ENCODE results near the gene ZIC2.
"Not testable (repeated sequence)": the region's sequence is repeated elsewhere in the genome, so short reads cannot be mapped to it uniquely, and the experiment has no call there.

The ZIC2 gene

DNA sequence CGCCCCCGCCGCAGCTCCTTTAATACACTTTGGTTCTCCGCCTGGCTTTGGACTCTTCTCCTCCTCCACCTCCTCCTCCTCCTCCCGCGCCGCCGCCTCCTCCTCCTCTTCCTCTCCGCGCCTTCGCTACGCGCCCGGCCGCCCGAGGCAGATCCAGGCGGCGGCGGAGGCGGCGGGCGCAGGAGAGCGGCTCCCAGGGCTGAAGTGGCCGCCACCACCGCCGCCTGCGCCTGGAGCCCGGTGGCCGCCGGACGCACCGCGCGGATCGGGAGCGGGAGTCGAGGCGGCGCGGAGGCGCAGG is at the start of gene ZIC2:
Gene ZIC2 (plus strand): TSS at position 50 of the 301 bp plus-strand sequence. CDS start 281 bp downstream, outside the sequence.
- no peak for DNase-seq

DNA sequence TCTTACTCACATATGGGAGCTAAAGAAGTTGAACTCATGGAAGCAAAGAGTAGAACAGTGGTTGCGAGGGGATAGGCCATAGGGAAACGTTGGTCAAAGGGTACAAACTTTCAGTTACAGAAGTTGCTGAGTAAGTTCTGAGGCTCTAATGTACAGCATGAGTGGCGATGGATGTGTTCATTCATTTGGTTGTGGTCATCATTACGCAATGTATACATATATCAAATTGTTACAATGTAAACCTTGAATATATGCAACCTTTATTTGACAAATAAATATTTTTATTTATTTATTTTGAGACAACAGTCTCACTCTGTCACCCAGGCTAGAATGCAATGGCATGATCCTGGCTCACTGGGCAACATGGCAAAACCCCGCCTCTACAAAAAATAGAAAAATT is 48.7 kb upstream of the ZIC2 start:
- no peak for DNase-seq

DNA sequence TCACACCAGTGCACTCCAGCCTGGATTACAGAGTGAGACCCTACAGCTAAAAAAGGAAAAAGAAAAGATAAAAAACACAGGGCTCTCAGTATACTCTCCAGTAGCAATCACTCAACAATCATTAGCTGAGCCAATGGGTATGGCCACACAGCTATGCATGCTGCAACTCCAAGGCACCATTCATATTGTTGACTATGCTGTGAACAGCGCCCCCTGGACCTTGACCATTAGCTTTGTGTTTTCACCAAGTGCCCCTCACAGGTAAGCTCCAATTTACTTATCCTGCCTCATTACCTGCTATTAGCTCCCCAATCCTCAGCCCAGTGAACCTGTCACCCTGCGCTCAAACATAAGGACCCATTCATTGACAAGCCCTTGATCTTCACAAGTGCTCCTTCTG is 45.8 kb upstream of the ZIC2 start:
- DNase-seq: no peak

- no peak for DNase-seq
These were observed 42.9 kb upstream of the ZIC2 start for GRCh38 chr13:99938635-99939034.

GRCh38 chr13:99941086-99941485 is 40.5 kb upstream of the ZIC2 start:
- peak; percentile 52 for DNase-seq

DNA sequence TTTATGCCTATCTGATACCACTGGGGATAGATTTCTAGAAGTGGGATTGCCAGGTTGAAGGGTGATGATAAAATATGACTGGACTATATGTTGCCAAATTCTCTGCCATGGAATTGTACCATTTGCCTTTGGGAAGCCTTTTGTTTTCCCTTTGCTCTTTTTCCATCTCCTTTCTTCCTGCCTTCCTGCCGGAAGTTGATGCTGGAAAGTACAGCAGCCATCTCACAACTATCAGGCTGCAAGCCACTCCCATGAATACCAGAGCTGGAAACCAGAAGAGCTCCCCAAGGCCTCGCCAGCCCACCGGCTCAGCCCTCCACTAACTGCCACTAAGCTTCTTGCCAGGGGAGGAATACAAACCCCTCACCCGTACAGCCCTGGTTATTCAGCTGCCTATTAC is 39.7 kb upstream of the ZIC2 start:
- no peak for DNase-seq

GRCh38 chr13:99944102-99944501 is 37.5 kb upstream of the ZIC2 start:
- no peak for DNase-seq

GRCh38 chr13:99944606-99945005 is 37.0 kb upstream of the ZIC2 start:
- DNase-seq: no peak

DNA sequence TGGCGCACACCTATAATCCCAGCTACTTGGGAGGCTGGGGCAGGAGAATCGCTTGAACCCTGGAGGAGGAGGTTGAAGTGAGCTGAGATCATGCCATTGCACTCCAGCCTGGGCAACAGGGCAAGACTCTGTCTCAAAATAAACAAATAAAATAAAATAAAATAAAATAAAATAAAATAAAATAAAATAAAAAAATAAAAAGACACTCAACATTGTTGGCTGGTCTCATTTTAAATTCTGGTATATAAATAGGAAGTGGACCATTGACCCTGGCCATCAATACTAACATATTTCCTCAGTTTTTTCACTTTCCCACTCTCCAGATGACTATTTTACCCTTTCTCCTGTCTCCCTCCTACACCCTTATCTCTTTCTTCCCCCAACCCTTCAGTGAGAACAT is 36.1 kb upstream of the ZIC2 start:
- not testable (repeated sequence) for DNase-seq

DNA sequence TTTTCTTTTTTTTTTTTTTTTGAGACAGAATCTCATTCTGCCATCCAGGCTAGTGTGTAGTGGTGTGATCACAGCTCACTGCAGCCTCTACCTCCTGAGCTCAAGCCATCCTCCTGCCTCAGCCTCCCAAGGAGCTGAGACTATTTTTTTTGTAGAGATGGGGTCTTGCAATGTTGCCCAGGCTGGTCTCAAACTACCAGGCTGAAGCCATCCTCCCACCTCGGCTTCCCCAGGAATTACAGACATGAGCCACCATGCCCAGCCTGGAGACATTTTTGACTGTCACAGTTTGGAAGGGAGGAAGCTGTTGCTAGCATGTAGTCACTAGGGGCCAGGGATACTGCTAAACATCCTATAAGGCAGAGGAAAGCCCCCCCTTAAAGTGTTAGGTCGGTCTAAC is 33.9 kb upstream of the ZIC2 start:
- no peak for DNase-seq

DNA sequence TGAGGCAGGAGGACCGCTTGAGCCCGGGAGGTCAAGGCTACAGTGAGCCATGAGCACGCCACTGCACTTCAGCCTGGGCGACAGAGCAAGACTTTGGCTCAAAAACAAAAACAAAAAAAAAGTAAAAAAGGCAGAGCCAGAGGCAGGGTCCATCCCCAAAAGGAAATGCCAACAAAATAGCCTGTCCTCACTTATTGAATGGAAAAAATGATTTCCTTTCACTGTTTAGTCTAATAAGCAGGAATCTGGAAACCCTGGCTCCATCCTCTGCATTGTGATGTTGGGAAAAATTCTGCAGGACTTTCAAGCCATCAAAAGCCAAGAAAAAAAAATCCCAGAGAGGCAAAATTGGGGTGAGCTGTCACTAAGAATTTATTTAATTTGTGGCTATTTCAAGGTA is 33.2 kb upstream of the ZIC2 start:
- DNase-seq: no peak

DNA sequence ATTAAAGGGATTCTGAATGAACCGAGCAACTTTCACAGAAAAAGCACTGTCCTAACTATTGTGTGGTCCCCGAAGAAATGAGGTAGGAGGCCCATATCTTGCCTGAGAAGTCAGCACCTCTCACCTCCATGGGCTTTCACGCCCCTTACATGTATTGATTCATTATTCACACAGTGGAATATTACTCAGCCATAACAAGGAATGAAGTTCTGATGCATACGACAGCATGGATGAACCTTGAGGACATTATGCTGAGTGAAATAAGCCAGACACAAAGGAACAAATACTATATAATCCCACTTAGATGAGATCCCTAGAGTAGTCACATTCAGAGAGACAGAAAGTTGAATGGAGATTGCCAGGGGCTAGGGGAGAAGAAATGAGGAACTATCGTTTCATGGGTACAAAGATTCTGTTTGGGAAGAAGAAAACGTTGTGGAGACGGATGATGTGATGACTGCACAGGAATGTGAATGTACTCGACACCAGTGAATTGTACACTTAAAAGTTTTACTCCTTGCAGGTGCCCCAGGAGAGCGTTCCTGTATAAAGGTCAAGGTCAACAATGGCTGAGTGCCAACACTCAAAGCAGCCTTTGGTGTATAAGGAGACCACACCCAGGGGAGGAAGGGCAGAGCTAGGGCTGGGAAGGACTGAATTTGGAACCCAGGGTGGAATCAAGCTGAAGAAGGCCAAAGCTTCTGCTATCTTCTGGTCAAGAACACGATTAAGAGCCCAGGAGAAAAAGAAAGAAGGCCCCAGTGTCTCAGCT is 32.5 kb upstream of the ZIC2 start:
- DNase-seq: no peak

DNA sequence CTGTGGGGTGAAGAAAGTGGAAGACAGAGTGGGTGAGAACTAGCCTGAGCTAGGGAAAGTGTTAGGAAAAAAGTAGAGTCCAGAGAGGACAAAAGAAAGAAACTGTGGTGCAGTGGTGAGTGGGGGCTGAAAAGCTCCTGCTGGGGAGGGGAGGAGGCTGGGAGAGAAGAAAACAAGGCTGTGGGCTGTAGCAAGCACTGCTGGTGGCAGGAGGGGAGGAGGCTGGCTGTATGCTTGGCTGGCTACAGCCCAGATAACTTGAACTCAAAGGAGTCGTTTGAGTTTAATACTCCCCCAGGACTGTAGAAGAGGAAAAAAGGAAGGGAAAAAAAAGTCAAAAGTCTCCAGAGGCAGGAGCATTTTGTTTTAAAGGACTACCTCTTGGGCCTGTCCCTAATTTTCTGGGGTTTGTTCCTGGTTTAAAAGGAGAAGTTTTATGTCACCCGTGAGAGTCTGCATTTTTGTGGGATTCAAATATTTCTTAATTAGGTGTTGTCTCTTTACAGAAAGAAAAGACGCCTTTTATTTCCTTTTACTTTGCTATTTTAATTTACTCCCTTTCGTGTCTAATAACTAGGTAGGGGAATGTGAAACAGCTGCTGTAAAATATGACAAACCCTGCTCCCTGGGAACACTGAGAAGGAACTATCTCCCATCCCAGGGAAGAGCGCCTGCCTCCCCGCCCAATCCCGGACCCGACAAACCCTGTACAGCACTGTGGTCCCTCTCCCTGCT is 31.7 kb upstream of the ZIC2 start:
- DNase-seq: no peak

- DNase-seq: not testable (repeated sequence)
These were observed 29.9 kb upstream of the ZIC2 start for GRCh38 chr13:99951666-99952065.

GRCh38 chr13:99953138-99953755 is 28.3 kb upstream of the ZIC2 start:
- DNase-seq: no peak

DNA sequence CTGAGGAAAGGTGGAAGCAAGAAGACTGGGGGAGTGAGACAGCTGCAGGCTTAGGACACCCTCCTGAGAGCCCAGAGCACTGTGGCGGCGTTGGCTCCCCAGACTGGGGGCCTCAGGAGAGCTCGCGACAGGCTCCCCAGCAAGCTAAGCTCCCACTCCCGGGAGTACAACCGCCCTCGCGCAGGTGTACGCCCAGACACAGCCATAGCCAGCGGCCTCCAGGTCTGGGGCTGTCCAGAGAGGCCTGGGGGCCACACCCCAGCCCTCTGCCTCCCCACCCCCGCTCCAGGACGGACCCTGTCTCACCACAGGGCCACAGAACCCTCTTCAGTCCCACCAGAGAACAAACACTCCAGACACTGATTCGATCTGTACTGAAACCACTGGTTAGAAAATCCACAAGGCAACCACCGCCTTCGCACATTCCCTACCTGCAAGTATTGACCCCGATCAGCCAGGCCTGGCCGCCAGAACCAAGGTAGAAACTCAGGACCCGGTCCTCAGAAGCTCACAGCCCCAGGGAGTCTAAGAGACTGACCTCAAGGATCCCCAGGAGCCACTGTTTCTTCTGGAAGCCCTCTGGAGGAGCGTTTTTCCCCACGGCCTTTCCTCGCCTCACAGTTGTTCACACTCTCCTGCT is 26.4 kb upstream of the ZIC2 start:
- DNase-seq: no peak

- no peak for DNase-seq
These were observed 25.7 kb upstream of the ZIC2 start for GRCh38 chr13:99955747-99956472.

DNA sequence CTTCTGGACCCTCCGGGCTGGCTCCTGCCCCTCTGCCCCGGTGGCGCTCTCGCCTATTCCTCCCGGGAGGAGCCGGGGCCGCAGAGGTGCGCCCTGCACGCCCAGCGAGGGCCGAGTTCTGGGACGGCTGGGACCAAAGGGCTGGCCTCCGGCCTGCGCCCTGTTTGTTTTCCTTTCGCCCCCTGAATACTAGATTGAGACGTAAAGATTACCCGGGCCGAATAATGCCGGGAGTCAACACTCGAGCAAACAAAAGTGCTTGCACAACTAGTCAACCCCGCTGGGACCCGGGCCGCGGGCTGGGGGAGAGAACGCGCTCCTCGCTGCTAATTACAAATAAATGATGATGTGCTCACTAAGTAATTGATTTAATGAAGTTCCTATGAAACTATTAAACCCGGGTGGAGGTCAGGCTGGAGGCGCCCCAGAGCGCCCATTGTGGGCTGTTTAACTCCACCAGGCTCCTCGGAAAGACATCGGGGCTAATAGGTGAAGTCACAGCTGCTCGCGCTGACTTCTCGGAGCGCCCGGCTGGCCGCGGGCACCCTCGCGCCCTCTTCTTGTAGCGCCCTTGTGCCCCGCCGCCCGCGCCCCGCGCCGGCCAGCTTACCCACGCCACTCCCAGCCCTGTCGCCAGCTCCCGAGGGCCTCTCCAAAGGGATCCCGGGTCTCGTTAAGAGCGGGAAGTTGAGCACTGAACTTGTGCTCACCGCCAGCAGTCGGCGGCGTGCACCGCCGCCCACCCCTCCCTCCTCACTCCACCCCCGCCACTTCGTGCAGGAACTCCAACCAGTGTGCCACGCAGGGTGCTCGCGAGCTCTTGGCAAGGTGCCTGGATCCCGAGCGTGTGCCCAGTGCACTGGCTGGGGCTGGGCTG is 24.9 kb upstream of the ZIC2 start:
- DNase-seq: no peak

DNA sequence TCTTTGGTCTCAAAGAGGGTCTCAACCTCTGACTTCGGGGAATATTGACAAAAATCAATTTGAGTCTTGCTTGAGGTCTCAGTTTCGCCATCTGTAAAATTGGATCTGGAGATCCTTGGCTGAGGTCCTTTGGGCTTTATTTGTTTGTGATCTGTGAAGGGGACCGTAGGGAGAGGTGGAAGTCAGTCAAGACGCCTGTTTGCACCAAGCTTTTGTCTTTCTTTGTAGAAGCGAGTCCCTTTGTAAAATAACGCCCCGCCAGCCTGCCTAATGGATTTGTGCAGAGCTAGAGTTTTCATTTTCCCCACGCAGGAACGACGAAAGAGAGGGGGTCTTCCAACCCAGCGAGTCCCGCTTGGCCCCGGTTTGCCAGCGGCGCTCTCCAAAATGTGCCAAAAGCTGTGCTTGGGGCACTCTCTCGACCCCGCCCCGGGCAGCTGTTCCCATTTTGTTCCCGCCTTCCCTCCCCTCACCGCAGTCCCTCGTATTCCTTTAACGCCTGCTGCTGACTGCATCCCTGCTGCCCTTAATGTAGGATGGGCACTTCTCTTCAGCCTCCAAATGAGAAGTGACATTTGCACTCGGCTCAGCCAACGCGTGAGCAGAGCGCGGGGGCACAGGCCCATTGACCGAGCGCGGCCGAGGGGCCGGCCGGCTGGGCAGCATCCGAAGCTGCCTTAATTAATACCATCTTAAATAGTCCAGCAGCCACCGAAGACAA is 23.0 kb upstream of the ZIC2 start:
- DNase-seq: no peak

GRCh38 chr13:99959127-99959539 is 22.5 kb upstream of the ZIC2 start:
- no peak for DNase-seq

- no peak for DNase-seq
These were observed 21.9 kb upstream of the ZIC2 start for GRCh38 chr13:99959540-99960230.

All from NCI-H526 treated with DMSO at 0.1 percent for 48 hours (cell line).